GM12878 (cell line): ENCODE data around the gene LY6G5C. TPM values are rescaled to one million over a fixed set of nuclear protein-coding genes. Genes with fewer than 3 reads are reported as not detected.

ENCODE experiments used
- NFYA ChIP-seq: IDR thresholded peaks from 2 replicates; pipeline ENCODE4 v1.6.1; 2011; ENCODE audit warnings: low read depth, mild to moderate bottlenecking, low read length, improper control_type of control experiment, borderline replicate concordance
- RFX5 ChIP-seq: IDR thresholded peaks from 2 replicates; pipeline ENCODE4 v1.6.1; 2011; ENCODE audit warnings: low read depth, low read length, improper control_type of control experiment
- SIN3A ChIP-seq: IDR thresholded peaks from 2 replicates; pipeline ENCODE4 v1.6.1; 2012; ENCODE audit warnings: low read depth, low read length, improper control_type of control experiment
- polyA plus RNA-seq, 11 experiments: library from polyadenylated mRNA; depleted of rRNA in 4 of 11; unstranded in 6 of 11; stranded (reverse) in 5 of 11; fragments of >200 nt; fragmentation: Nextera tagmentation in 4 of 11; fragmentation: Illumina TruSeq in 1 of 11; extraction: Ambion mirVana in 4 of 11; extraction: Trizol in 1 of 11; gene quantifications; 1 replicate in 1 of 11; 2 replicates in 10 of 11; pipeline versions ENCODE4 v1.2.1 to v1.2.3, GENCODE V29; 2011 to 2016; ENCODE audit warnings: inconsistent platforms in 2 of 11, missing spikeins in 2 of 11, low read depth in 1 of 11
- total RNA-seq, 4 experiments: library from RNA; depleted of rRNA in 3 of 4; stranded (reverse); fragments of >200 nt in 3 of 4; fragmentation: Illumina TruSeq in 1 of 4; extraction: Trizol in 1 of 4; gene quantifications; 2 replicates each; pipeline versions ENCODE4 v1.2.1 to v1.2.3, GENCODE V29; 2013 to 2021
- TF ChIP-seq, protein P1 (sequence below): fragments of 450-650 bp; IDR thresholded peaks from 2 replicates; pipeline ENCODE4 v1.6.1; 2017; ENCODE audit warnings: mild to moderate bottlenecking
- TF ChIP-seq, protein P2 (sequence below): fragments of 450-650 bp; formaldehyde crosslinking; IDR thresholded peaks from 2 replicates; pipeline ENCODE4 v1.4.0; 2022; ENCODE audit warnings: mild to moderate bottlenecking, moderate library complexity
- TF ChIP-seq, protein P3 (sequence below): fragments of 150-350 bp; IDR thresholded peaks from 2 replicates; pipeline ENCODE4 v1.6.1; 2014; ENCODE audit warnings: mild to moderate bottlenecking, low read depth, low read length

LY6G5C gene
- total and polyA plus RNA-seq, 10 of the 15 experiments (the other 5 are each of a cell fraction or from before 2014, with no cell fraction given): 0.76 to 6.1 (median 1.7) TPM

DNA sequence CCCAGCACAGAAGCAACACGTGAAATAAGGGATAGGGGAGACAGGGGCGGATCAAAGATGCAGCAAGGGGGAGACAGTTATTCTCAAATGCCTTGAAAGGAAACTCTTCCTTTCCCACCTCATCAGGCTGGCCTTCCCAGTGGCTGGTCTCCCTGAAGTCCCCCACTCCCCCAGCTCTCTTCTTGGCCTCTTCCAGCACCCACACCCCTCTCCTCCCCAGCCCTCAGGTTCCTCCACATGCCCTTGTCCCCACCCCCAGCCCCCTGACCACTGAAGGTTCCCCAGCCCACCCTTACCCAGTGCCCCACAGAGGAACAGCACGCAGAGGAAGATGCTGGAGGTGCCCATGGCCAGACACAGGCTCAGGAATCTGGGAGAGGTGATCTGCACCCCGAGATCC is 32.6 kb upstream of the LY6G5C start (continued):
- TF ChIP-seq, protein P1, sequence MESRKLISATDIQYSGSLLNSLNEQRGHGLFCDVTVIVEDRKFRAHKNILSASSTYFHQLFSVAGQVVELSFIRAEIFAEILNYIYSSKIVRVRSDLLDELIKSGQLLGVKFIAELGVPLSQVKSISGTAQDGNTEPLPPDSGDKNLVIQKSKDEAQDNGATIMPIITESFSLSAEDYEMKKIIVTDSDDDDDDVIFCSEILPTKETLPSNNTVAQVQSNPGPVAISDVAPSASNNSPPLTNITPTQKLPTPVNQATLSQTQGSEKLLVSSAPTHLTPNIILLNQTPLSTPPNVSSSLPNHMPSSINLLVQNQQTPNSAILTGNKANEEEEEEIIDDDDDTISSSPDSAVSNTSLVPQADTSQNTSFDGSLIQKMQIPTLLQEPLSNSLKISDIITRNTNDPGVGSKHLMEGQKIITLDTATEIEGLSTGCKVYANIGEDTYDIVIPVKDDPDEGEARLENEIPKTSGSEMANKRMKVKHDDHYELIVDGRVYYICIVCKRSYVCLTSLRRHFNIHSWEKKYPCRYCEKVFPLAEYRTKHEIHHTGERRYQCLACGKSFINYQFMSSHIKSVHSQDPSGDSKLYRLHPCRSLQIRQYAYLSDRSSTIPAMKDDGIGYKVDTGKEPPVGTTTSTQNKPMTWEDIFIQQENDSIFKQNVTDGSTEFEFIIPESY: no peak
- TF ChIP-seq RFX5 (no peak), NFYA (no peak), SIN3A (no peak)
- TF ChIP-seq, protein P2, sequence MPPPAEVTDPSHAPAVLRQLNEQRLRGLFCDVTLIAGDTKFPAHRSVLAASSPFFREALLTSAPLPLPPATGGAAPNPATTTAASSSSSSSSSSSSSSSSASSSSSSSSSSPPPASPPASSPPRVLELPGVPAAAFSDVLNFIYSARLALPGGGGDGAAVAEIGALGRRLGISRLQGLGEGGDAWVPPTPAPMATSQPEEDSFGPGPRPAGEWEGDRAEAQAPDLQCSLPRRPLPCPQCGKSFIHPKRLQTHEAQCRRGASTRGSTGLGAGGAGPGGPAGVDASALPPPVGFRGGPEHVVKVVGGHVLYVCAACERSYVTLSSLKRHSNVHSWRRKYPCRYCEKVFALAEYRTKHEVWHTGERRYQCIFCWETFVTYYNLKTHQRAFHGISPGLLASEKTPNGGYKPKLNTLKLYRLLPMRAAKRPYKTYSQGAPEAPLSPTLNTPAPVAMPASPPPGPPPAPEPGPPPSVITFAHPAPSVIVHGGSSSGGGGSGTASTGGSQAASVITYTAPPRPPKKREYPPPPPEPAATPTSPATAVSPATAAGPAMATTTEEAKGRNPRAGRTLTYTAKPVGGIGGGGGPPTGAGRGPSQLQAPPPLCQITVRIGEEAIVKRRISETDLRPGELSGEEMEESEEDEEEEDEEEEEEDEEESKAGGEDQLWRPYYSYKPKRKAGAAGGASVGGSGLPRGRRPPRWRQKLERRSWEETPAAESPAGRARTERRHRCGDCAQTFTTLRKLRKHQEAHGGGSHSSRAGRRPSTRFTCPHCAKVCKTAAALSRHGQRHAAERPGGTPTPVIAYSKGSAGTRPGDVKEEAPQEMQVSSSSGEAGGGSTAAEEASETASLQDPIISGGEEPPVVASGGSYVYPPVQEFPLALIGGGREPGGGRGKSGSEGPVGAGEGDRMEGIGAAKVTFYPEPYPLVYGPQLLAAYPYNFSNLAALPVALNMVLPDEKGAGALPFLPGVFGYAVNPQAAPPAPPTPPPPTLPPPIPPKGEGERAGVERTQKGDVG: no peak
- TF ChIP-seq, protein P3, sequence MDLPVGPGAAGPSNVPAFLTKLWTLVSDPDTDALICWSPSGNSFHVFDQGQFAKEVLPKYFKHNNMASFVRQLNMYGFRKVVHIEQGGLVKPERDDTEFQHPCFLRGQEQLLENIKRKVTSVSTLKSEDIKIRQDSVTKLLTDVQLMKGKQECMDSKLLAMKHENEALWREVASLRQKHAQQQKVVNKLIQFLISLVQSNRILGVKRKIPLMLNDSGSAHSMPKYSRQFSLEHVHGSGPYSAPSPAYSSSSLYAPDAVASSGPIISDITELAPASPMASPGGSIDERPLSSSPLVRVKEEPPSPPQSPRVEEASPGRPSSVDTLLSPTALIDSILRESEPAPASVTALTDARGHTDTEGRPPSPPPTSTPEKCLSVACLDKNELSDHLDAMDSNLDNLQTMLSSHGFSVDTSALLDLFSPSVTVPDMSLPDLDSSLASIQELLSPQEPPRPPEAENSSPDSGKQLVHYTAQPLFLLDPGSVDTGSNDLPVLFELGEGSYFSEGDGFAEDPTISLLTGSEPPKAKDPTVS: no peak
